Left hindlimb (tissue), 1 donor: Measurements from ENCODE around the gene VIPR1.

Experiments
- DNase-seq: peaks from one replicate; pipeline ENCODE4 v3.0.0-alpha.2; 2018

The VIPR1 gene

GRCh38 chr3:42581709-42582473, 79.4 kb downstream of the VIPR1 start, which contains the start of gene SEC22C:
SEC22C (minus strand) TSS chr3:42581967; CDS start chr3:42569046, 12,921 bp downstream.
- peak; percentile 95 for DNase-seq

- DNase-seq: no peak
Measured at GRCh38 chr3:42582474-42583070, 80.1 kb downstream of the VIPR1 start.
